NCI-H1930 (cell line): ENCODE data around the gene HSD11B1.
A peak's percentile ranks its signal among the peaks of the same experiment; 100 is the strongest.
"Not testable (repeated sequence)": the region's sequence is repeated elsewhere in the genome, so short reads cannot be mapped to it uniquely, and the experiment has no call there.

Source experiments
- DNase-seq, 2 experiments: peaks; one replicate each; lab custom pipeline; 2025; lab: John Stamatoyannopoulos, UW

The HSD11B1 gene

DNA sequence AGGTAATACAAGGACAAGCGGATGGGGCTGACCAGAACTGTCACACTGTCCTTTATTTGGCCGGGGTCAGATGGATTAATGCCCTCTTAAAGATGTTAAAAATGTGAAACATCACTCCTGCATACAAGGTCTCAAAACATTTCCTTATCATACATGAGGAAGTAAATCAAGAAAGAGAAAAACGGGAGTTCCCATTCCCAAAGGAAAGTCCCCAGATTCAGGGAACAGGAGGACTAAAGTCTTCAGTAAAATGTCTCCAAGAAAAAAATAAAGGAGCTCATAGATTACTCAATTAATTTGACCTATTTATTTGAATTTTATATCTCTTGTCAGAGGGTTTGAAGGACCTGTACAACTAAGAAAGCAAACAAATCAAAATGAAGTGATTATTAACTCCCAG lies 13.4 kb upstream of the HSD11B1 start:
- no peak for DNase-seq

DNA sequence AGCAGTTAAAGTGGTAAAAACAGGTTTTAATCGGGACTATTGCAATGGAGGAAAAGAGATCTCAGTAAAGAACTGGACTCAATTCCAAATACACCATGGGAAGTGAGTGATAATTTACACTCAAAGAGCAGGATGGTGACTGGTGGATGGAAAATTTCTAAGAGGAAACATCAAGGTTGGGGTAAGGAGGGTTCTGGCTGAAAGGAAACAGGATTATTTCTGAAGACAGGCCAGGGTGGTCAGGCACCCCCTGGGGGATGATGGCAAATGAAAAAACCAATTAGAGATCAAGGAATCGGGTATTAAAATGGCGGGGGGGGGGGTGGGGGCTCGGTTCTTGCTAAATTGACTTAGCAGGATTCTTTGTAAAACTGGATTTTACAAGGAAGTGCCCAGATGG lies 12.3 kb upstream of the HSD11B1 start:
- no peak for DNase-seq

DNA sequence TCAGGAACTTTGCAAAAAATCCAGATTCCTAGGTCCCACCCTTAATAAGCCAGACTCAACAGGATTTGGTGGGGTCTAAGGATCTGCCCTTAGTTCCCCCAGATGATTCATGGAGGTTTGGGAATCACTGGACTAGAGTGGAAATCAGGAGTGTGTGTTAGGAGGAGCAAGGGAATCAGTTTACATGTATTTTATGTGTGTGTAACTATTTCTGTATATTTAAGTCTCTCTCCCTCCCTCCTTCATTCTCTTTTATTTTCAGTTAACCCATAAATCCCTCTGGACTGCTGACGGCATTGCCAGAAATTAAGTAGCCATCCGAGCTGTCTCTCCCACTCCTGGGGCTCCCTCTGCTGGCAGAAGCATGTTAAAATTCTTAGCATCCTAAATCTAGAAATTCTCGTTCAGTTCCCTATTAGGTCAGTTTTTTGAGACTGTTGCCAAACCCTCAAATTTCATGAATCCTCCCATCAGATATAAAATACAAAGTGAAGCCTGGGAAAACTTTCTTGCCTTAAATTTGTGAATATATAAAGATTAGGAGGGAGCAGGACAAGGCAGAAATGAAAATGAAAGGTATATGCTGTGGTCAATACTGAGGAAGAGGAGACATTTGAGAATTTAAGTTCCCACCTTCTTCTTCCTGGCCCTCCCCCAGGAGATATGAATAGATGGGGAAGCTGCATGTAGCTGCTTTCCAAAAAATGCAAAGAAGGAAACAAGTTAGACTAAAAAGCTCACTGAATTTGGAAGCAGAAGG lies 11.7 kb upstream of the HSD11B1 start:
- peak; percentile 52 to 66 for DNase-seq

GRCh38 chr1:209696673-209697072 lies 8.0 kb upstream of the HSD11B1 start:
- no peak for DNase-seq

GRCh38 chr1:209697126-209697525 lies 7.5 kb upstream of the HSD11B1 start:
- DNase-seq = no peak

DNA sequence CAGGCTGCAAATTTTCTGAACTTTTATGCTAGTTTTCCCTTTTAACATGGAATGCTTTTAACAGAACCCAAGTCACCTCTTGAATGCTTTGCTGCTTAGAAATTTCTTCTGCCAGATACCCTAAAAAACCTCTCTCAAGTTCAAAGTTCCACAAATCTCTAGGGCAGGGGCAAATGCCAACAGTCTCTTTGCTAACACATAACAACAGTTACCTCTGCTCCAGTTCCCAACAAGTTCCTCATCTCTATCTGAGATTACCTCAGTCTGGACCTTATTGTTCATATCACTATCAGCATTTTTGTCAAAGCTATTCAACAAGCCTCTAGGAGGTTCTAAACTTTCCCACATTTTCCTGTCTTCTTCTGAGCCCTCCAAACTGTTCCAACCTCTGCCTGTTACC lies 4.0 kb upstream of the HSD11B1 start:
- DNase-seq = not testable (repeated sequence)

GRCh38 chr1:209702832-209703231 lies 1.8 kb upstream of the HSD11B1 start:
- no peak for DNase-seq

- DNase-seq = no peak
These were observed 677 bp upstream of the HSD11B1 start for GRCh38 chr1:209703834-209704504.

DNA sequence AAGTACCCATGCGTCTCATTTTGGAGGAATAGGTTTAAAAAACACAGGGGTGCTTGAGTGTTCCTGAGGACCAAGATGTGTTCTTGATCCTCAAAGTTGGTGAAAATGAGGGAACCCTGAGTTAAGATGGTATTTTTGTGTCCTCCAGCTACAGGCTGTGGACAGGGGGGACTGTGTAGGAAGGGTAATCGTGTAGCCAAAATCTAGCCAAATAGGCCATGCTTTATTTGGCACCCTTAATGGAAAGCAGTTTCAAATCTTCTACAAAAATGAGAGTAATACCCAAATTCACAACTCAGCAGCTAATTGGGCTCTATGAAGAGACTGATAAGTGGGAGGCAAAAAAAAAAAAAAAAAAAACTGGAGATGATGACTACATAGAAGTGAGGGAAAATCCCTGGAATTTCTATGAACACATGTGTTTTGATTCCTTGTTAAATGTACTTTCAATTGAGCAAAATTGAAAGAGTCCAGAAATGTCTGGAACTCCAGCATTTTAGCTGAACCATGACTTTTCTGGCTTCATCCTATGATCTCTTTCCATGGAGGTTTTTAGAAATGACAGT lies 470 bp downstream of the HSD11B1 start:
- DNase-seq = no peak

GRCh38 chr1:209706622-209707021 lies 2.0 kb downstream of the HSD11B1 start:
- no peak for DNase-seq

DNA sequence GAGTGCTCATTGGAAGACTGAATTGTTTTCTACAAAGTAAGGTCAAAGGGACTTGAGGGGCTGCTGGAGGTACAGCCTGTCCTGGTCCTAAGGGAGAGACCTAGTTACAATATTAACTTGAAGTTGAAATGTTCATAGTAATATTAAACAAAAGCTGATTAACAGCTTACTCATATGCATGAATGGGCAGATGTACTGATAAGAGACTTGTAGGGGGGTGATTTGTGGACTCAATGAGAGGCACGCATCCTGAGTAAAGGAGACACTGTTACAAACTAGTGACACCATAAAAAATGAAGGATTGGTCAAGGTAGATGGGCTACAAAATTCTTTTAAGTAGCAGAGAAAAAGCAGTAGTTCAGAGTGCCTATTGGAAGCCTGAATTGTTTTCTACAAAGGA lies 2.7 kb downstream of the HSD11B1 start:
- no peak for DNase-seq

DNA sequence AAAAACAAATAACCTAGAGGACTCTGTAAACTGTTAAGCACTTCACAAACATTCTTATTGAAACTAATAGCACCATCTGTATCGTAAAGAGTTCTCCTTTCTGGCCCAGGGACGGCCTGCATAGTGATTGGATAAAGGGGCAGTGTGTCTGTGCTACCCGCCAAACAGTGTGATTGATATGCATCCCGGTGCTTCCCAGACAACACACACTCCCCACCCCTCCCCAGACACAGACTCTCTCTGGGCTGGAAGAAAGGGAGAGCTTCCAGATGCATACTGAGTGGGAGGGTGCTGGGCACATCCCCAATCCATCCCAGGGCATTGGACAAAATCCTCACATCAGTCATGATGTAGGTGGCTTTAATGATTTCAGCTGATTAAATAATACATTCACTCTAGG lies 3.7 kb downstream of the HSD11B1 start:
- DNase-seq = no peak

DNA sequence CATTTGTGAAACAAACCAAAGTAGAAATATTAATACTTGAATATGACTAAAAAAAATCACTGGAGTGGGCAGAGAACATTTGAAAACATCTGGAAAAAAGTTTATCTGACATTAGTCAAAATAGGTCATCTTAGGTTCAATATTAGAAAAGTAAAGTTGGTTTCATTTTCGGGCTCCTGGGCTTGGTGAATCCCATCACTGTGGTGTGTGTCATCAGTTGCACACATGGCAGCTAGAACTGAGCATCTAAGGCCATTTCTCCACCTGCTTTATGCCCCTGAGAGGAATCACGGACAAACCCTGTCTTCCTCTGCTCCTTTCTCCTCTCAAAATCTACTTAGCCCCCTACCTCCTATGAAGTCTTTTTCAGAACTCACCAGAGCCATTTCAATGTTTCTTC lies 5.4 kb downstream of the HSD11B1 start:
- no peak for DNase-seq

- no peak for DNase-seq
These were observed 6.2 kb downstream of the HSD11B1 start for GRCh38 chr1:209710847-209711246.

DNA sequence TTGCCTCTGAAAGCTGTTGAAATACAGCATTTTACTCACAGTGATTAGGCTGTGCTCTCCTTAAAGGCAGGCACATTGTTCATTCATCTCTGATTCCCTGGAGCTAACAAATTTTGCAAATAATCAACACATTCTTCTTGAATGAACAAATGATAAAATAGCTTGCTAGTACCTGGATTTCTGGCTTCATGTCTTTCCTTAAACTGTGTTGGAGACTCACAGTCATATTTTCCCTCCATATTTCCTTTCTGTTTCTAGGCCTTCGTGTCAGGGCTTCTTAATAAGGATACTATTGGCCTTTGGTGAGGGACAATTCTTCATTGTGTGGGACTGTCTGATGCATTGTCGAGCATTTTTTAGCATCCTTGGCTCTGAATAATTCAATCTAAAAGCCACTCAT lies 9.7 kb downstream of the HSD11B1 start:
- no peak for DNase-seq

DNA sequence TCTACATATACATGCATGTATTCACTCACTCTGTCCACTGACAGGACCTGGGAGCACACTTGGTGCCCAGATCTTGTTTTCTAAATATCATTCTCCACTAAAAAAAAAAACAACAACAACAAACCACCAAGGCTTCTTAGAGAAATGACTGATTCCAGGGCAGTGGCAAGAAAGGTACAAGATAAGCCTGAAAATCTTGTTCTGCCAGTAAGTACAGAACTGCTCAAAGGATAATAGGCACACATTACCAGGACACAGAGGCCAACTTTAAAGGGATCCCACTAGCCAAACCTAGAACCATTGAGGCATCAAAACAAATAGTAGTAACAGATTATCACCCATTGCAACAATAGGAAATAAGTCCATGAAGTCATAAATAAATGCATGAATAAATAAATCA lies 10.7 kb downstream of the HSD11B1 start:
- DNase-seq = no peak

DNA sequence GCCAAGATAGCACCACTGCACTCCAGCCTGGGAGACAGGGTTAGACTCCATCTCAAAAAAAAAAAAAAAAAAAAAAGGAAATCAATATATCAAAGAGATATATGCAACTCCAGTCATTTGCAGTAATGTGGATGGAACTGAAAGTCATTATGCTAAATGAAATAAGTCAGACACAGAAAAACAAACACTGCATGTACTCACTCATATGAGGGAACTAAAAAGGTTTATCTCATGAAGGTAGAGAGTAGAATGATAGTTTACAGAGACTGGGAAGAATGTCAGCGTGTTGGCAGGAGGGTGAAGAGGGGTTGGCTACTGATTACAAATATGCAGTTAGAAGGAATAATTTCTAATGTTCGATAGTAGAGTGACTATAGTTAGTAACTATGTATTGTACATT lies 13.2 kb downstream of the HSD11B1 start:
- DNase-seq = no peak

- DNase-seq = no peak
These were observed 15.7 kb downstream of the HSD11B1 start for GRCh38 chr1:209720326-209720725.

DNA sequence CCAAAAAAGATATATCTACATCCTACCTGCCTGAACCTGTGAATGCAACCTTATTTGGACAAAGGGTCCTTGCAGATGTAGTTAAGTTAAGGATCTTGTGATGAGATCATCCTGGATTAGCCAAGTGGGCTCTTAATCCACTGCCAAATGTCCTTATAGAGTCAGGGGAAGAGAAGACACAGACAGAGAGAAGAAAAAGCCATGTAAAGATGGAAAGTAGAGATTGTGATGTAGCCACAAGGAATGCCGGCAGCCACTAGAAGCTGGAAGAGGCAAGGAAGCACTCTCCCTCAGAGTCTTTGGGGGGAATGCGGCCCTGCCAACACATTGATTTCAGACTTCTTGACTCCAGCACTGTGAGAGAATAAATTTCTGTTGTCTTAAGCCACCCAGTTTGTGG lies 16.2 kb downstream of the HSD11B1 start:
- no peak for DNase-seq

- no peak for DNase-seq
These were observed 16.7 kb downstream of the HSD11B1 start for GRCh38 chr1:209721323-209721722.

DNA sequence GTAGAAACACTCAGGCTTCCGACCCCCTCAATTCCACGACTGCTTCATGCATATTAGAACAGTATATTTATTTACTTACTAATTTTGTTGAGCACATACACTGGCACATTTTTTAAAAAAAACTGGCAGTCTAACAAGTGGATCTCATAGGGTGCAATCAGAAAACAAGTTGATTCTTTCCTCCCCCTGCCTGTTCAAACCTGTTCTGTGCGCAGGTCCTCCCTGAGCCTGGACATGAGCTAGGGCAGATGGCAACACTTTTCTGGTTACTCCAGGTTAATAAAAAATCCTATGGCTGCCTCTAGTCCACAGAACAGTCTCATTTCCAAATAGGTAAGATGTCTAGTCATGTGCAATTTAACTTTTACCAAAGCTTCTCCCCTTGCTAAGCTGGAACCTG lies 18.6 kb downstream of the HSD11B1 start:
- DNase-seq = no peak

- DNase-seq = no peak
These were observed 19.4 kb downstream of the HSD11B1 start for GRCh38 chr1:209723756-209724693.
